MV-4-11 (cell line): ENCODE results near the gene FAM193A.
A peak's percentile ranks its signal among the peaks of the same experiment; 100 is the strongest.
"Not testable (repeated sequence)": the region's sequence is repeated elsewhere in the genome, so short reads cannot be mapped to it uniquely, and the experiment has no call there.

Experiments
- DNase-seq: peaks from one replicate; lab custom pipeline; 2025; lab: John Stamatoyannopoulos, UW

Gene FAM193A

DNA sequence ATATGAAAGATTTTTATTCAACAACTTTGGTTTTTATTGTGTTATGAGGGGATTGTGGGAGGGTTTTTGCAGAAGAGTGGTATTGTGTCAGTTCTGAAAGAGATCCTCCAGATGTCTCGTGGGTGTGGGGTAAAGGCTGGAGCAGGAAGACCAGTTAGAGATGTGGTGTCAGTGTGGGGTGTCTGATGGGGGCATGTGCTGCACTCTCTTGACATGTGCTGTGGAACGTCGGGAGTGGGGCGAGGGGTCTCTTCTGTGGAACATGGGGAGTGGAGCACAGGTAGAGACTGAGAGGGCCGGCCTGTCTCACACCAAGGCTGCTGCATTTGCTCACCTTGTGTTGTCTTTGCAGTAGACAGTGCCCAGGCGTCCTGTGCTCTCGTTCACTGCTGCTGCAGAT, 37.6 kb downstream of the FAM193A start:
- peak; percentile 26 for DNase-seq

- DNase-seq = peak; percentile 84
Measured at GRCh38 chr4:2574863-2575262, 38.4 kb downstream of the FAM193A start.

GRCh38 chr4:2576290-2576689, 39.8 kb downstream of the FAM193A start:
- DNase-seq = no peak

DNA sequence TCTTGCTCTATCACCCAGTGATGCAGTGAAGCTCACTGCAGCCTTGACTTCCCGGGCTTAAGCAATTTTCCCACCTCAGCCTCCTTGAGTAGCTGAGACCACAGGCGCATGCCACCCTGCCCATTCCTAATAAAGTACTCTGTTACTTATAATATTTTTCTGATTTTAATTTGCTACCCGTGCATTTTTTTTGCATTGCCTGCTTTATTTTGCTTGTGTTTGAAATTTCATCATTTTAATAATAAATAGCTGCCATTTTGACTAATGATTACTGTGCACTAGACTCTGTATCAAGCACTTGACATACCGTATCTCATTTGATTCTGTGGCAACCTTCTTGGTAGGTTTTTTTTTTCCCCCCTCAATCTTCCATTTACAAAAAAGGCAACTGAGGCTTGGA, 41.7 kb downstream of the FAM193A start:
- no peak for DNase-seq

DNA sequence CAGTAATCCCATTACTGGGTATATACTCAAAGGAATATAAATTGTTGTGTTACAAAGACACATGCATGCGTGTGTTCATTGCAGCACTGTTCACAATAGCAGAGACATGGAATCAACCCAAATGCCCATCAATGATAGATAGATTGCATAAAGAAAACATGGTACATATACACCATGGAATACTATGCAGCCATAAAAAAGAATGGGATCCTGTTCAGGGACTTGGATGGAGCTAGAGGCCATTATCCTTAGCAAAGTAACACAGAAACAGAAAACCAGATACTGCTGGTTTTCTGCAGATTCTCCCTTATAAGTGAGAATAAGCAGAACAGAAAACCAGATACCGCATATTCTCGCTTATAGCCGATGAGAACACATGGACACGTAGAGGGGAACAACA, 43.5 kb downstream of the FAM193A start:
- no peak for DNase-seq

DNA sequence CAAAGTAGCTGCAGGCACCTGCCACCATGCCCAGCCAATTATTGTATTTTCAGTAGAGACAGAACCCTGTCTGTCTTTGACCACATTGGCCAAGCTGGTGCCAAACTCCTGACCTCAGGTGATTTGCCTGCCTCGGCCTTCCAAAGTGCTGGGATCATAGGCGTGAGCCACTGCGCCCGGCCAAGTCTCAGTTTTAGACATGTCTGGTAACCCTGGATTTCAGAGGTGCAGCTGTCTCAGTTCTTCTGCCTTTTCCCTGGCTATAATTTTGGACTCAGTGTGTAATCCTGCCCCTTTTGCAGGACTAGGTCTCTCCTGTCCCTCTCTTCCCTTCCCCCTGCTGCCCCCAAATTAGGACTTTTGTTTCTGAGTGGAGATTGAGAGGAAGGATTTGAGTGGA, 46.6 kb downstream of the FAM193A start:
- no peak for DNase-seq

DNA sequence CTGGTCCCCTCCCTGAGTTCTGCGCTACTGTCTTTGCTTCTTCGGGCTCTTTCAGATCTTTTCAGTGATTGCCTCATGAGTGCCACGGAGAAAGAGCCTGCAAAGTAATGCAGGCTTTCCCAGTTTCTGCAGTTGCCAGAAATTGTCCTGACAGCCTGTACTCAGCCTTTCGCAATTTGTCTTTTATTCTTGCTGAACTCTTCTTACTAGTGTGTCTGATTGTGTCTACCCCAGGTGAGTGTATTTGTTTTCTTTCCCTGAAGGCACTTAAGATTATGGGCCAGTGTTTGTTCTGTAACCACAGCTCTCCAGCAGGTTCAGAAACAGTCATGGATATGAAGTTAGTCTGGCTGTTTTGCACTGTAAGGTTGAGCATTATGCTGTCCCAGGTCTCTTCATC, 47.1 kb downstream of the FAM193A start:
- no peak for DNase-seq

DNA sequence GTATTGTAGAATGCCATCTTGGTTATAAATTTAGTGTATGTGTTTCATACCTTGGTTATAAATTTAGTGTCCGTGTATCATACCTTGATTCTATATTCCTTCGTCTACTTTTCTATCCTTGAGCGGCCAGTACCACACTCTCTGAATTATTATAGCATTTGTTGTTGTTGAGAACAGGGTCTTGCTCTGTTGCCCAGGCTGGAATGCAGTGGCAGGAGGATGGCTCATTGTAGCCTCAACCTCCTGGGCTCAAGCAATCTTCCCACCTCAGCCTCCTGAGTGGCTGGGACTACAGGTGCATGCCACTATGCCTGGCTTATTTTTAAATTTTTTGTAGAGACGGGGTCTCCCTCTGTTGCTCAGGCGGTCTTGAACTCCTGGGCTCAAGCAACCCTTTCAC, 50.1 kb downstream of the FAM193A start:
- no peak for DNase-seq

DNA sequence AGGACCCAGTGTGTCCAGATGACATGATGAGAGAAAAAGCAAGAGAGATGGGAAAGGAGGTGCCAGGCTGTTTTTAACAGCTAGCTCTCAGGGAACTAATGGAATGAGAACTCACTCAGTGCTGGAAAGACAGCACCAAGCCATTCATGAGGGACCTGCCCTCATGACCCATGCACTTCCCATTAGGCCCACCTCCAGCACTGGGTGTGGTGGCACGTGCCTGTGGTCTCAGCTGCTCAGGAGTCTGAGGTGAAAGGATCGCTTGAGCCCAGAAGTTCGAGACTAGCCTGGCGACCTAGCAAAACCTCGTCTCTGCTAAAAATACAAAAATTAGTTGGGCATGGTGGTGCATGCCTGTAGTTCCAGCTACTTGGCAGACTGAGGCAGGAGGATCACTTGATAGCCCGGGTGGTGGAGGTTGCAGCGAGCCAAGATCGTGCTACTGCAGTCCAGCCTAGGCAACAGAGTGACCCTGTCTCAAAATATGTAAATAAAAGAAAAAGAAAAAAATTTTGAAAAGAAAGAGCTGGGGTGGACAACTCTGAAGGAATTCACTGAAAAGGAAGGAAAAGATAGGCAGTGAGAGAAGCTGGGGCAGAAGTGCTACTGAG, 50.9 kb downstream of the FAM193A start:
- DNase-seq = no peak

GRCh38 chr4:2588259-2588658, 51.8 kb downstream of the FAM193A start:
- no peak for DNase-seq

DNA sequence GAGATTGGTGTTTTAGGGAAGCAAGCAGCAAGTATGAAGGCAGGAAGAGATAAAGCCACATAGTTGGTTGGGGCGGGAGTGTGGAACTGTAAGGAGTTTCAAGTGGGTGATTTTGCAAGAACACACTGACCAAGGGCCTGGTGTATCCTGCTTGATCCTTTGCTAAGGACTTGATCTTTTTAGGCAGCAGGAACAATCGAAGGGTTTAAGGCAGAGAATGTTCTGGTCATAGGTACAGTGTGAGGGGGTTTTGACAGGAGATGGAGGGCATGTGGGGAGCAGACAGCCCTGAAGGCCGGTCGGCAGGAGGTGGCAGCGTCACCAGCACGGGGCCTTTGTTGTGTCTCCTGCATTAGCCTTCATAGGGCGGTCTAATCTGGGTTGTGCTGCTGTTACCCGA, 54.7 kb downstream of the FAM193A start:
- peak; percentile 81 for DNase-seq

DNA sequence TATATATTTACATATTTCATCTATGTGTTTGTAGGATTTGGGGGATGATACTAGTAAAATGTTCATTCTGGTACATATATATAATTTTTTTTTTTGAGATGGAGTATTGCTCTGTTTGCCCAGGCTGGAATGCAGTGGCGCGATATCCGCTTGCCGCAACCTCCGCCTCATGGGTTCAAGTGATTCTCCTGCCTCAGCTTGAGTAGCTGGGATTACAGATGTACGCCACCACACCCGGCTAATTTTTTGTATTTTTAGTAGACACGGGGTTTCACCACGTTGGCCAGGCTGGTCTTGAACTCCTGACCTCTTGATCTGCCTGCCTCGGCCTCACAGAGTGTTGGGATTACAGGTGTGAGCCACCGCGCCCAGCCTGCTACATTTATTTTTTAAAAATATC, 55.6 kb downstream of the FAM193A start:
- not testable (repeated sequence) for DNase-seq

DNA sequence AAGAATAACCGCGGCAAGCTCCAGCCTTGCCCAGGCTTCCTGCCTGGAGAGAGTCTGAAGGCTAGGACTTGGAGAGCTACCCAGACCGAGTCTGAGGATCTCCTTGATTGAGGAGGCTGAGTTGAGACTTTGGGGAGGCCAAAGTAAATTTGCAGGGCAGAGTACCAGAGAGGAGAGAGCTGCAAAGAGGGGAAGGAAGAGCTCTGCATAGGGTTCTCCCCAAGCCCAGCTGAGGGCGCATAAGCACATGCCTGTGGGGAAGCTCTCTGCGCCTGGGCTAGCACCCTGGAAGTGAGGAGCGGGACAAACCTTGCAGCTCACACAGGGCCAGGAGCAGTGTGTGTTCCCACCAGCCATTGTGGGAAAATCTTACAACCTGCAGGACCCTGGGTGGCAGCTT, 56.1 kb downstream of the FAM193A start:
- peak; percentile 31 for DNase-seq

GRCh38 chr4:2593003-2593402, 56.6 kb downstream of the FAM193A start:
- no peak for DNase-seq

DNA sequence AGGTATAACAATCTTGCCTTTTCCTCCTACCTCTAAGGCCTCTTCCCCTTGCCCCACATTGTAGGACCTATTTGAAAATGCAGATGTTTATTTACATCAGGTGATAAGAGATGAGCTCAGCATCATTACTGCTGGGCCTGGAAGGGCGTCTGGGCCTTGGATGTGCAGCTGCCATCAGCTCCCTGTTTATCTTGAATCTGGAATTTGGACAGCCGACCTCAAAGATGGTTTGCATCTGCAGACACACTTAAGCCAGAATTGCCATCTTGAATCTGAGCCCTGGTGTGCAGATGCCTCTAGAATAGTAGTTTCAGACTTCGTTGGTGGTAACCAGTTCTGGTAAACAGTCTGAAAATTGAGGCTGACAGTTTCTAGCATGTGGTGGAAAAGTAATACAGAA, 59.0 kb downstream of the FAM193A start:
- DNase-seq = no peak

- no peak for DNase-seq
Measured at GRCh38 chr4:2595952-2596552, 59.6 kb downstream of the FAM193A start.

- DNase-seq = no peak
Measured at GRCh38 chr4:2596611-2597010, 60.2 kb downstream of the FAM193A start.

GRCh38 chr4:2598511-2599303, 62.3 kb downstream of the FAM193A start:
- peak; percentile 61 for DNase-seq

GRCh38 chr4:2599304-2599654, 62.8 kb downstream of the FAM193A start:
- no peak for DNase-seq

DNA sequence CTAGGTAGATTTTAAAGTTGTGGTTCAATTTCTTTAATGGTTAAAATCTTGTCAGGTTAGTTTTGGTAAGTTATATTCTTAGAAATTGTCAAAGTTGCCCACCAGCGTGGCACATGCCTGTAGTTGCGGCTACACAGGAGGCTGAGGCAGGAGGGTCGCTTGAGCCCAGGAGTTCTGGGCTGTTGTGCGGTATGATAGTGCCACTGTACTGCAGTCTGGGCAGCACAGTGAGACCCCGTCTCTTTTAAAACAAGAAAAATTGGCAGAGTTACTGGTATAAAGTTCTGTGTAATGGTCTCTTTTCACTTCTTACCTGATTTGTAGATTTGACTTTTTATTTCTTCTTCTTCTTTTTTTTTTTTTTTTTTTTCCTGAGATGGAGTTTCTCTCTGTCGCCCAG, 64.4 kb downstream of the FAM193A start:
- no peak for DNase-seq

DNA sequence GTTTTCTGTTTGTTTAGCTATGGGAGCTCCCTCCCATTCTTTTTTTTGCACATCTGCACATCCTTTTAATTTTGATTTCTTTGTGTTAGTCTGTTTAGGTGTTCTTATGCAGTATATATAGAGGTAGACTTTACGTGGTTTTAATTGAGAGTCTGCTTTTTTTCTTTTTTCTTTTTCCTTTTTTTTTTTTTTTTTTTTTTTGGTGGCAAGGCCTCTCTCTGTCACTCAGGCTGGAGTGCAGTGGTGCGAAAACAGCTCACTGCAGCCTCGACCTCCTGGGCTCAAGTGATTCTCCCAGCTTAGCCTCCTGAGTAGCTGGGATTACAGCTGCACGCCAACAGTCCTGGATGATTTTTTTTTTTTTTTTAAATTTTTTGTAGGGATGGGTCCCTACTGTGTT, 68.2 kb downstream of the FAM193A start:
- no peak for DNase-seq

DNA sequence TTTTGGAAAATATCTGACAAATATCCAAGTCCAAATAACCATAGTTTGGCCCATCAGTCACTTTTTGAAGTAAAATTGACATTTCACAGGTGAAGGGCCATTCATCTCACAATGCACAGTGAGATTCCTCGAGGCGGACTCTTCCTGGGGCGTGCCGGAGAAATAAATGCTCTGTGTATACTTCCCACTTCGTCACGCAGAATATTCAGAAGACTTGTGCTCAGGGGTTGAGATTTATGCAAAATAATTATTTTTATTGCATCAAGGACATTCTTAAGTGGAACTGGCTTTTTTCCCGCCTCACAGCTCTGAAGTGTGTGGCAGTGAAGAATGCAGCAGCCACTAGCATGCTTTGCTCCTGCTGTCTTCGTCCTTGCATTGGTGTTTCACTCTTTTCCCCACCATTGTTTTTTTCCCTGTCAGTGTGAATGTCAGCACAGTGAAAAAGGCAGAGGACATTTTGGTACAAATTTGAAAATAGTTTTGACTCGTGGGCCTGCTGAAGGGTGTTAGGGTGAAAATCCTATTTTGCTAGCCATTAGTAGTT, 70.6 kb downstream of the FAM193A start:
- no peak for DNase-seq

- DNase-seq = no peak
Measured at GRCh38 chr4:2607822-2608221, 71.4 kb downstream of the FAM193A start.
